NCI-H2107 treated with DMSO at 0.1 percent for 48 hours (cell line): ENCODE data around the gene SMARCC2.
A peak's percentile ranks its signal among the peaks of the same experiment; 100 is the strongest.

Experiments used
- DNase-seq: peaks from one replicate; lab custom pipeline; 2025; ENCODE audit not compliant: unreplicated experiment; lab: John Stamatoyannopoulos, UW

The SMARCC2 gene

GRCh38 chr12:56152756-56153677 lies 36.3 kb downstream of the SMARCC2 start:
- no peak for DNase-seq

DNA sequence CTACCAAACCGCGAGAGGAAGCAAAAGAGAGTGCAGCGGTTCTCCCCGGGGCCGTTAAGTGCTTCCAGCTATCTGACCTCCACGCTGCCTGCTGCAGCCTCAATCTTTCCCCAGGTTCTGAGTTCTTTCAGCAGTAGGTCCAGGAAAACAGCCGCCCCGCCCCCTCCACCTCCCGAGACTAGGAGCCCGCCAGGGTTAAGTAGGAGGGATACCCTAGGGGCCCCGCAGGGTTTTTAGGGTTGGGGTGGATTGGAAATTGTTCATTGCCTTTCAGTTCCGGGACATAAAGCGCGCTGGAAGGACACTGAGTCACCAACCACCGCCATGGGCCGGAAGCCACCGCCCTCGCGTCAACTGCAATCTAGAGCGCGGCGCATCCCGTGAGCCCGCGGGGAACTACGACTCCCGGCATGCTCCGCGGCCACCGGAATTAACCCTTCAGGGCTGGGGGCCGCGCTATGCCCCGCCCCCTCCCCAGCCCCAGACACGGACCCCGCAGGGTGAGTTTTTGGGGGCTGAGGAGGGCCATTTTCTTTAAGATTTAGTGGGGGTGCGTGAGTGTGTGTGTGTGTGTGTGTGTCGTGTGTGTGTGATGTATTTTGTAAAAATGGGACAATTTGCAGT lies 37.0 kb downstream of the SMARCC2 start, which contains the start of gene MYL6B:
Gene MYL6B (plus strand): TSS at position 456 of the 624 bp plus-strand sequence. CDS start 1,332 bp downstream, outside the sequence.
- DNase-seq: peak; percentile 93

DNA sequence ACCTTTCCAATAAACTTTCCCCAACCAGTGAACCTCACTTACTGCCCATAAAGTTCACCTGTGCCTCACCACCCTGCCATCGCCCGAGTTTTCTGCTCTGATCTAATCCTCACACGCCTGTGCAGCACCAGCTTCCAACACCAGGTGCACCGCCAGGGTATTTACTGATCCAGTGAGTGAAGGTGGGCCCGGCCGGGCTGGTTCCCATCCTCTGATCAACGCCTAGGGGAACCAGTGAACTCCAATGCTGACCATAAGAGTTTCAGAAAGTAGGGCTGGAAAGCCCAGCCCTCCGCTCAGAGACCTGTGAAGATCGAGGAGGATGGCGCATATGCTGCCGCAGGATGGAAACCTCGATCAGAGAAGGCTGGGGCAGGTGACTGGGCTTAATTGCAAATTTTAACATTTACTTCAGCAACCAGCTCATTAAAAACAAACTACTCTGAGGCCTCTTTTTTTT lies 37.6 kb downstream of the SMARCC2 start:
- peak; percentile 77 for DNase-seq

DNA sequence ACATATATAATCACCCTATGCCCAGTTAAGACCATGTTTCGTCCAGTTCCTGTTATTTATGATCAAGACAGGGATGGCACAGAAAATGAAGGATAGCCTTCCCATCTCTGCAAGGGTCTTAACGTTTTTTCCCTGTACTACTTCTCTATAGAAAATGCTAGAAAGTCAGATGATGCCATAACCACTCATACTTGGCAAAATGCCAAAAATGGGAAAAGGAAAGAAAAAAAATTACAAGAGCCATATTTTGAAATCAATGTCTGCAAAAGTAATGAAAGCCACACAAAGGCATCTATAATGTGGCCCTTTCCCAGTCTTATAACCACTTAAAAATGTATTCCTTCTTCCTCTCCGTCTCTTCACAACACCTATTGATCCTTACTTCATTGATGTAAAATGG lies 38.7 kb downstream of the SMARCC2 start:
- DNase-seq: no peak

- no peak for DNase-seq
Measured at GRCh38 chr12:56146492-56147460, 42.5 kb downstream of the SMARCC2 start.

DNA sequence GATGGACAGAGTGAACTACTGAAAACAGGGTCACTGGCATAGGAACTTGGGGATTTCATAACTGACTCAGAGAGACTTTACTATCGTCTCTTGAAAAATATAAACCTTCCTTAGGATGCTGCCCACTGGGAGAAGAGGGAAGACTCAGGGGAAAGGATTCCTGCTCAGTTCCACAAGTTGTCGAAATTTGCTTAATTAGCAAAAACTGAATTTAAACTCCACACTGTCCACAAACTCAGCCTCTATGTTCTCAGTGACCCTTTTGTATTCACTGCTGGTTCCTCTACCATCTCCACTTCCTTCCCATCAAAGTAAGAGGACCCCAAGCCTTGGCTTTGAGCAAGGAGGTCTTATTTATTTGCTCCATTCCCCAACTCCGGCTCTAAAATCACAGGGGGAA lies 44.1 kb downstream of the SMARCC2 start:
- DNase-seq: no peak

DNA sequence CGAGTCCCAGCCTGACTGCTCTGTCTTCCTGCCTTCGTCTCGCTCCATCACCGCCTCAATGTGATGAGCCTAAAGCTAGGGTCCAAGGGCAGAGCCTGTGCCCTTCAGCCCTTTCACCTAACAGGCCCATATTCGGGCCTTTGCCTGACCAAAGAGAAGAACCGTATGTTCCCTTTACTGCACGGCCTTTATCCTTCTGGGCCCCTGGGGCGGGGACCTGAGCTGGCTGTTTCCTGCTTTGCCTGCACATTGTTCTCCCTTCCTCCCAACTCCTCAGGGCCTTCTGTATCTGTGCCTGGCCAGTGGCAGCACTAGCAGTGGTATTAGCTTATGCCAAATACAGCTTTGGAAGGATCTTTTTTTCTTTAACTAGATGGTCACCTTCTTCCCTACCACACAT lies 45.4 kb downstream of the SMARCC2 start:
- DNase-seq: no peak

- no peak for DNase-seq
Measured at GRCh38 chr12:56143217-56143616, 46.1 kb downstream of the SMARCC2 start.

DNA sequence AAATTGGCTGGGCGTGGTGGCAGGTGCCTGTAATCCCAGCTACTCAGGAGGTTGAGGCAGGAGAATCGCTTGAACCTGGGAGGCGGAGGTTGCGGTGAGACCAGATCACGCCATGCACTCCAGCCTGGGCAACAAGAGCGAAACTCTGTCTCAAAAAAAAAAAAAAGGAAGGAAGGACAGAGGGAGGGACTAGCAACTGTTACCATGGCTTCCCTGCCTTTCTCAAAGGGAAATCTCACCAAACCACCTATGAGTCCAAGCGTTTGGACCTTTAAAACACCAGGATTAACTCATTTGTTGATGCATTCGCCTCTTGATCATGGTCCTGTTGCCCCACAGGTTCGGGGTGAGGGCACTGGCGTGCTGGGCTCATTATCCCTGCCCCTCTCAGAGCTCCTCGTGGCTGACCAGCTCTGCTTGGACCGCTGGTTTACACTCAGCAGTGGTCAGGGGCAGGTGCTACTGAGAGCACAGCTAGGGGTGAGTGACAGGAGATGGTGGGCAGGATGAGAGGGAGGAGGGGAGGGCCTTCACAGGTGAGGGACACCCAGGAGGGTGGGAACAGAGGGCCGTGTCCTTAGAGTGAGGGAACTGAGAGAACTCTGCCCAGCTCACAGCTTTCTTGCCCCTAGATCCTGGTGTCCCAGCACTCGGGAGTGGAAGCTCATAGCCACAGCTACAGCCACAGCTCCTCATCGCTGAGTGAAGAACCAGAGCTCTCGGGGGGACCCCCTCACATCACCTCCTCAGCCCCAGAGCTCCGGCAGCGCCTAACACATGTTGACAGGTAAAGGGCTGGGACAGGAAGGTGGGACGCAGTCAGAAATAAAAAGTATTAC lies 47.1 kb downstream of the SMARCC2 start:
- no peak for DNase-seq

DNA sequence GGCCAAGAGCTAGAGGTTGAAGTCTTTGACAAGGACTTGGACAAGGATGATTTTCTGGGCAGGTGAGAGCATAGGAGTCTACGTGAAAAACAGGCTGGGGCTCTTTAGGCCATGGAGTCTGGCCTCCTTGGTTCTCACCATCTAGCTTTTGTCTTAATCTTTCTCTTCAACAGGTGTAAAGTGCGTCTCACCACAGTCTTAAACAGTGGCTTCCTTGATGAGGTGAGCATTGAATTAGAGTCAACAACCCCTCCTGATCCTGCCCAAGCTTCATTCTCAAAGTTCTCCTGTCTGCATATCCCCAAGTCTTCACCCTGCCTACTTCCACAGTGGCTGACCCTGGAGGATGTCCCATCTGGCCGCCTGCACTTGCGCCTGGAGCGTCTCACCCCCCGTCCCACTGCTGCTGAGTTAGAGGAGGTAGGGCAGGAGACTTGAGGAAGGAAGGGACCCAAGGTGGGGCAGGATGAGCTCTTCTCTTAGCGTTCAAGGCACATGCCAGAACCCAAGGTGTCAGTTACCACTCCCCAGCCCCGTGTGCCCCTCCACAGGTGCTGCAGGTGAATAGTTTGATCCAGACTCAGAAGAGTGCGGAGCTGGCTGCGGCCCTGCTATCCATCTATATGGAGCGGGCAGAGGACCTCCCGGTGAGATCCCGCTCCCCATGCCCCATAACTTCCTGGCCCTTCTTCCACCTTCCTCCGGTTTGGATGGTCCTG lies 51.3 kb downstream of the SMARCC2 start:
- DNase-seq: no peak

- no peak for DNase-seq
Measured at GRCh38 chr12:56134897-56135296, 54.4 kb downstream of the SMARCC2 start.

GRCh38 chr12:56130876-56131275 lies 58.4 kb downstream of the SMARCC2 start:
- DNase-seq: no peak

DNA sequence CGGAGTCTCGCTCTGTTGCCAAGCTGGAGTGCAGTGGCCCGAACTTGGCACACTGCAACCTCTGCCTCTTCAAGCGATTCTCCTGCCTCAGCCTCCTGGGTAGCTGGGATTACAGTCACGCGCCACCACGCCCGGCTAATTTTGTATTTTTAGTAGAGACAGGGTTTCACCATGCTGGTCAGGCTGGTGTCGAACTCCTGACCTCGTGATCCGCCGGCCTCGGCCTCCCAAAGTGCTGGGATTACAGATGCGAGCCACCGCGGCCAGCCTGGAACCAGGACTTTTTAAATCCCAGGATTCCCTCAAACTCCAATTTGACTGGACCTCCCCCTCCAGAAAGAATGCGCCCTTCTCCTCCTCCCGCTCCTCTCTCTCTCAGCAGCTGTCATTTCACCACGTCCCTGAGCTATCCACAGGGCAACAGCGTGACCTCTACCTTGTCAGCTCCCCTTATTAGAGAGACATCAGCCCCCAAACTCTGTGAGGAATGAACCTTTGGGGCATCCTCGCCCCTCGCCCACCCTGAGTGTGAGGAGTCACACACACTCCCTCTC lies 59.3 kb downstream of the SMARCC2 start:
- DNase-seq: no peak

DNA sequence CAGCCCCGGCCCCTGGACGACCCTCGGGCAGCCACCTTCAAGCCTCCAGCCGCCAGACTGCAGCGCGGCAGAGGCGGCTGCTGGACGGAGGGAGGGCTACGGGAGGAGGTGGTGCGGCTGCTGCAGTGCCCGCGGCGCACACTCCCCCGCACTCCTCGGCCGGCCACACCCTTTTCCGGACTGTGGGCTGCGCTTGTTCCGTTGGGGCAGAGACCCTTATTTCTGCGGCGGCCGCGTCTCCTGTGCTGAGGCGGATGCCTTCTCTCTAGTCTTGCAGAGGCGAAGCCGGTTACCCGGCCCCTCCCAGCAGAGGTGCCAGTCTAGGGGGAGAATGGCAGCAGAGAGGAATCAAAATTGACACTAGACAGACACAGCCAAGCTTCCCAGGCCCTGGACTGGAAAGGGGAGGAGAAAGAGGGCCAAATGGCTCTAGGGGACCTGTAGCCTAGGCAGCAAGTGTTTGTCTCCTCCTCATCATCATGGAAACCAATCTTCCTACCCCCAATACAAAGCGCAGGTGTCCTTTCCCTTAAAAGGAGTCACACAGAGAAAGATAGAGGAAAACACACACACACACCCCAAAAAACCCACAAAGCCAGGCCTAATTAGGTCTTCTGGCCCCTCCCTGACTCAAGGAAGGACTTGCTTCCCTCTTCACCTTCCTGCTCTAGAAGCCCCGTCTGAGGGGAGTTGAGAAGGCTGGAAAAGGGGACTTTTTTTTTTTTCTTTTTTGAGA lies 59.9 kb downstream of the SMARCC2 start:
- DNase-seq: no peak

DNA sequence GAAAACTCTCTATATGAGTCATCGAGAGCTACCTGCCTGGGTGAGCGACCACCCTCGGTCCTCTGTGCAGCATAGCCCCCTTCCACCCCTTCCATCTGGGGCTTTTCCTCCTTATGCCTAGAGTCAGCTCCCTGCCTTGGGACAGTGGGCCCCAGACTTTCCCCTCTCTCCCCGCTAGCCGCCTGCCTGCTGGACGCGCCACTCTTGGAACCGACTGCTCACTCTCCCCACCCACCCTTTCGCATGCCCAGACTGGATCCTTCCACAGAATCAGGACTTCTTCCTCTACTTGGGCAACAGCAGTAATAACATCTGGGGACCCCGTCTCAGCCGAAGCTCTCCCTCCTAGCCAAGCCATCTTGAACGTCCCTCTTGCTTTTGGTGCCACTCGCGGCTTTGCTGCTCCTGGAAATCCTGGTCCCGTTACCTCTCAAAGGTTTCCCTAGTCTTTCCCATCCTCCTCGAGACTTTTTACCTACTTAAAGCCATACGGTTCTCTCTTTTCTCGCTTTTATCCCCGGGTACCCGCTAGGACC lies 60.5 kb downstream of the SMARCC2 start:
- DNase-seq: no peak

DNA sequence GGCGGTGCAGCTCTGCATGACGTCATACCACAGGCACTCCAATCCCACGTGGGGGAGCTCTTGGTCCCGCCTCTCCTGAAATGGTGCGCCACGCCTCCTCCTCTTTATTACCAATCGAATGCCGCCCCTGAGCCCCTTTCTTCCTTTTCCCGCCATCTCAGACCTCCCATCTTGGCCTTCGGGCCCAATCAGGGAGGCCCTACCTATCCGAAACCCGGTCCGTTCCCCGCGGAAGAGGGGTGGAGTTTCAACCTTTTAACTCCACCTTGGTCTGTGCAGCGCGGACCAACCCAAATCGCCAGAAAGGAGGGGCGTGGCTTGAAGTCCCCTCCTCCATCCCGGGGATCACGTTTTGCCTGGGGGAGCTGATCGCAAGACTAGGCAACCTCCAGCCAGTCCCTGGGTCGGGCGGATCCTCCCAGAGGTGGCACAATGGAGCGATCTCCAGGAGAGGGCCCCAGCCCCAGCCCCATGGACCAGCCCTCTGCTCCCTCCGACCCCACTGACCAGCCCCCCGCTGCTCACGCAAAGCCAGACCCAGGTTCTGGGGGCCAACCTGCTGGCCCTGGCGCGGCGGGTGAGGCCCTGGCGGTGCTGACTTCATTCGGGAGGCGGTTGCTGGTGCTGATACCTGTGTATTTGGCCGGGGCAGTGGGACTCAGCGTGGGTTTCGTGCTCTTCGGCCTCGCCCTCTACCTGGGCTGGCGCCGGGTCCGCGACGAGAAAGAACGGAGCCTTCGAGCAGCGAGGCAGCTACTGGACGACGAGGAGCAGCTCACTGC lies 61.2 kb downstream of the SMARCC2 start, which contains the start of gene ESYT1:
Gene ESYT1 (plus strand): TSS at position 380 of the 782 bp plus-strand sequence. CDS start 53 bp downstream, at position 433.
- DNase-seq: peak; percentile 99

DNA sequence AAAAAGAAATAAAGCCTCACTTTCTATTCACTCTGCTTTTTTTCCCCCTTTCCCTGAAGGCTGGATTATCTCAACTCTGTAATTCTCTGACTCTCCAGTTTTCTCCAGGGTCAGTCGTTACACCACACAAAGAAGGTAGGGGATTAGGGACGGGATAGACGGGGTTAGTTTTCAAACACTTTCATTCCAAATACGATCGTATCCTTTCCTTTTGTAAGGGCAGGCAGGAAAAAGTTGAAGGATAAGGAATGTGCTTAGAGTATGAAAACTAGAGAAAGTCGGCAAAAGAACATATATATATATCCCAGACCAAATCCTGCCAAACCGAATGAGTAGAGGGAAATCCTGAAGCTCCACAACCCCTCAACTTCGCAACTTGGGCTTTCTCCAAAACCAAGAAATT lies 61.8 kb downstream of the SMARCC2 start:
- no peak for DNase-seq
